ENCODE results near the gene ALG14.

Gene ALG14

GRCh38 chr1:94986783-94987182, 86.0 kb downstream of the ALG14 start:
- no peak overlapping the region for H3K4me3 ChIP-seq (ENCODE audit: low read depth, low read length)

GRCh38 chr1:94983171-94983739, 89.5 kb downstream of the ALG14 start:
- no peak overlapping the region for H3K4me3 ChIP-seq (ENCODE audit: low read depth, low read length)

- H3K4me3 ChIP-seq (ENCODE audit: low read depth, low read length) = no peak overlapping the region
These were observed 90.4 kb downstream of the ALG14 start for GRCh38 chr1:94982398-94982797.

GRCh38 chr1:94981575-94981973, 91.2 kb downstream of the ALG14 start:
- H3K4me3 ChIP-seq (ENCODE audit: low read depth, low read length) = no peak overlapping the region

GRCh38 chr1:94980582-94981574, 91.9 kb downstream of the ALG14 start:
- H3K4me3 ChIP-seq (ENCODE audit: low read depth, low read length) = no peak overlapping the region

GRCh38 chr1:94979656-94980581, 92.8 kb downstream of the ALG14 start:
- H3K4me3 ChIP-seq (ENCODE audit: low read depth, low read length) = no peak overlapping the region

- no peak overlapping the region for H3K4me3 ChIP-seq (ENCODE audit: low read depth, low read length)
These were observed 93.6 kb downstream of the ALG14 start for GRCh38 chr1:94979131-94979530.

GRCh38 chr1:94978401-94978800, 94.3 kb downstream of the ALG14 start:
- no peak overlapping the region for H3K4me3 ChIP-seq (ENCODE audit: low read depth, low read length)

- H3K4me3 ChIP-seq (ENCODE audit: low read depth, low read length) = no peak overlapping the region
These were observed 95.7 kb downstream of the ALG14 start for GRCh38 chr1:94976971-94977548.

- H3K4me3 ChIP-seq (ENCODE audit: low read depth, low read length) = no peak overlapping the region
These were observed 97.9 kb downstream of the ALG14 start for GRCh38 chr1:94974824-94975223.

- no peak overlapping the region for H3K4me3 ChIP-seq (ENCODE audit: low read depth, low read length)
These were observed 98.5 kb downstream of the ALG14 start for GRCh38 chr1:94974241-94974640.

- H3K4me3 ChIP-seq (ENCODE audit: low read depth, low read length) = no peak overlapping the region
These were observed 99.3 kb downstream of the ALG14 start for GRCh38 chr1:94973309-94973922.

- no peak overlapping the region for H3K4me3 ChIP-seq (ENCODE audit: low read depth, low read length)
These were observed 101.2 kb downstream of the ALG14 start for GRCh38 chr1:94971491-94971924.

- H3K4me3 ChIP-seq (ENCODE audit: low read depth, low read length) = no peak overlapping the region
These were observed 102.0 kb downstream of the ALG14 start for GRCh38 chr1:94970783-94971182.

- no peak overlapping the region for H3K4me3 ChIP-seq (ENCODE audit: low read depth, low read length)
These were observed 103.6 kb downstream of the ALG14 start for GRCh38 chr1:94969137-94969536.

GRCh38 chr1:94966033-94966432, 106.7 kb downstream of the ALG14 start:
- no peak overlapping the region for H3K4me3 ChIP-seq (ENCODE audit: low read depth, low read length)

GRCh38 chr1:94963864-94964263, 108.9 kb downstream of the ALG14 start:
- H3K4me3 ChIP-seq (ENCODE audit: low read depth, low read length) = no peak overlapping the region

GRCh38 chr1:94962409-94963265, 110.1 kb downstream of the ALG14 start:
- no peak overlapping the region for H3K4me3 ChIP-seq (ENCODE audit: low read depth, low read length)

GRCh38 chr1:94961988-94962387, 110.8 kb downstream of the ALG14 start:
- H3K4me3 ChIP-seq (ENCODE audit: low read depth, low read length) = no peak overlapping the region
